8988T (cell line): ENCODE measurements around the gene ACKR3.

ENCODE experiments used
- DNase-seq: peaks from one replicate; pipeline ENCODE4 v3.0.0; 2011

The ACKR3 gene

DNA sequence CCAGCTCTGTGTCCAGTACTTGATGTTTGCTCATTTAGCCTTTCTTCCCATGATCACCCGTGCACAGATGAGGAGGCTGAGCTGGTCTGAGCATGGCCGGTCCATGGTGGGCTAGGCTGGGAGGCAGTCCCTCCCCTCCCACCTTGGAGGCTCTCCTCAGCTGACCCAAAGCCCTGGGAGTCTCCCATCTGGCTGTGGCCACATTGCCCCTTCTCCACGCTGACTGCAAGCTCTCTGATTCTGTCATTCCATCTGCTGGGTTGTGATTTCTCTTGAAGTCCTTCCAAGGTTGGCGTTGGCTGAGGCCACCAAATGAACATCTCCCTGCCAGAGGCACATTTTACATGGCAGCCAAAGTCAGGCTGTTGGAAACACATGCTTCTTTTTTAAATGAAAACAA lies 44.0 kb downstream of the ACKR3 start:
- no peak for DNase-seq

GRCh38 chr2:236614551-236614950 lies 44.9 kb downstream of the ACKR3 start:
- no peak for DNase-seq

GRCh38 chr2:236616031-236616430 lies 46.4 kb downstream of the ACKR3 start:
- DNase-seq = no peak

DNA sequence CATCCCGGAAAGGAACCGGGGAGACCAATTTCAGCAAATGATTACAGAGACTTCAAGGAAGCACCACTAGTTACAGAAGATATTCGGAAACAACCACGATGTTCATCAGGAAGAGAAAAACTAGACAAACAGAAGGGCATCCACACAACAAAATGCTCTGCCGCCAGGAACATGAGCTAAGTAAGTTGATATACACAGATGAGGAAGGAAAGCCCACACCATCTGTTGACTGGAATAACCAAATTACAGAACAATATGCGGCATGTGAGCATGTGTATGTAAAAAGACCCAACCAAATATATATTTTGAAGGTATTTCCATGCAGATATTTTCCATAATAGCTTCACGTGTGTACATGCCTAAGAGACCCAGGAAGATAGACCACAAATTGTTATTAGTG lies 47.0 kb downstream of the ACKR3 start:
- DNase-seq = no peak

GRCh38 chr2:236617221-236617737 lies 47.7 kb downstream of the ACKR3 start:
- DNase-seq = no peak

- no peak for DNase-seq
Measured at GRCh38 chr2:236617796-236618195, 48.2 kb downstream of the ACKR3 start.

DNA sequence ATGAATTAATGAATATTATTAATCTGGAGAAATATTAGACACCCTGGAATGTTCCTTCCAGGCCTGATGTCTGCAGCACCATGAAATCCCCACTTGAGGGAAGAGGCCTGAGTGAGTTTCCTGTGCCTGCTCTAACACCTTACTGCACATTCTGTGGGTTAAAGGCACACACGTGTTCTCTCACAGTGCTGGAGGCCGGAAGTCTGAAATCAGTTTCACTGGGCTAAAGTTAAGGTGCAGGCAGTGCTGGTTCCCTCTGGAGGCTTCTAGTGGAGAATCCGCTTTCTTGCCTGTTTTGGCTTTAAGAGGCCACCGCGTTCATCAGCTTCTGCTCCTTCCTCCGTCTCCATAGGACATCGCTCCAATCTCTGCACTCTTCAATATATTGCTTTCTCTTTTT lies 48.7 kb downstream of the ACKR3 start:
- DNase-seq = no peak

DNA sequence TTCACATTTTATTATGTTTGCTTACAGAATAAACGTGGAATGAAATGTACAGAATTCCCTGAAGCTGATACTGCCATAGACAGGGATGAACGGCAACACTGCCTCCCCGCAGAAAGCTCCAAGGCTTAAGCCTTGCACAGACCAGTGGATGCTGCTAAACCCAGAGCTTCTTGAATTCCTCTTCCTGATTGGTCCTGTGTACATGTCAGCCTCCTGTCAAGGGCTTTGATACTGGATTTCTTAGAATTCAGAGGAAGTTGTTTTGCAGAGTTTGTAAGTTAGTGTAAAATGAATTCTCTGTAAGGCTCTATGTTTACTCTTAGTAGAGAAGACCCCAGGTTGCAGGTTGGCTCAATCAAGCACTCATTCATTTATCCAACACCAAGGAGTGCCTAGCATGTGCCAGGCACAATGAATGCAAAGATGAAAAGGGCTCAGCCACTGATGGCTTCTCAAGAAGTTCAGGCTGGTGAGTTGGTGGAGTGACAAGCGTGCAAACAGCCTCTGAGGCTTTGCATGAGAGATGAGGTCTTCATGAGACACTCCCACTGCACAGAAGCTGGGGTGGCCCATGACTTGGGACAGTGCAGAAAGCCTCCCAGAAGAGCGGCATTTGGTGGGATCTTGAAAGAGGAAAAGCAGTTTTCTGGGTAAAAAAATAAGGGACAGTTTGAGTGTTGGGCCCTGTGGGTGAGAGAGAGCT lies 50.4 kb downstream of the ACKR3 start:
- DNase-seq = no peak

GRCh38 chr2:236621786-236622185 lies 52.2 kb downstream of the ACKR3 start:
- no peak for DNase-seq

- no peak for DNase-seq
Measured at GRCh38 chr2:236622201-236622600, 52.6 kb downstream of the ACKR3 start.

- no peak for DNase-seq
Measured at GRCh38 chr2:236622660-236623059, 53.0 kb downstream of the ACKR3 start.

- no peak for DNase-seq
Measured at GRCh38 chr2:236623816-236624215, 54.2 kb downstream of the ACKR3 start.

GRCh38 chr2:236625156-236625690 lies 55.6 kb downstream of the ACKR3 start:
- no peak for DNase-seq

GRCh38 chr2:236626391-236627150 lies 56.9 kb downstream of the ACKR3 start:
- no peak for DNase-seq

DNA sequence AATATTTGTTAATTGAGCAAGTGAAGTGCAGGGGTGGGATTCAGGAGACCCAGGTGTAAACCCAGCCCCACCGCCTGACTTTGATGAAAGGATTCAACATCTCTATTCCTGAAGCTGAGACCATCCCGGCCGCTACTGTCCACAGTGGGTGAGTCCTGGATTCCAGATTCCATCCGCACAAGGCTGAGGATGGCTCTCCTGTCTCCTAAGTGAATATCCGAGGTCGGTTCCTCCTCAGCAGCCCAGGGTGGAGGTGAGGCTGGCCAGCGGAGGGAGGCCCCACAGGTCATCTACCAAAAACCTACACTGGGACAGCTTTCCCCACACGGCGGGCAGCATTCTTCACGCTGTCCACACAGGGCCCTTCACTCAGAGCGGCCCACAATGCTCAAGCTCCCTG lies 57.6 kb downstream of the ACKR3 start:
- no peak for DNase-seq

GRCh38 chr2:236627841-236628240 lies 58.2 kb downstream of the ACKR3 start:
- no peak for DNase-seq

DNA sequence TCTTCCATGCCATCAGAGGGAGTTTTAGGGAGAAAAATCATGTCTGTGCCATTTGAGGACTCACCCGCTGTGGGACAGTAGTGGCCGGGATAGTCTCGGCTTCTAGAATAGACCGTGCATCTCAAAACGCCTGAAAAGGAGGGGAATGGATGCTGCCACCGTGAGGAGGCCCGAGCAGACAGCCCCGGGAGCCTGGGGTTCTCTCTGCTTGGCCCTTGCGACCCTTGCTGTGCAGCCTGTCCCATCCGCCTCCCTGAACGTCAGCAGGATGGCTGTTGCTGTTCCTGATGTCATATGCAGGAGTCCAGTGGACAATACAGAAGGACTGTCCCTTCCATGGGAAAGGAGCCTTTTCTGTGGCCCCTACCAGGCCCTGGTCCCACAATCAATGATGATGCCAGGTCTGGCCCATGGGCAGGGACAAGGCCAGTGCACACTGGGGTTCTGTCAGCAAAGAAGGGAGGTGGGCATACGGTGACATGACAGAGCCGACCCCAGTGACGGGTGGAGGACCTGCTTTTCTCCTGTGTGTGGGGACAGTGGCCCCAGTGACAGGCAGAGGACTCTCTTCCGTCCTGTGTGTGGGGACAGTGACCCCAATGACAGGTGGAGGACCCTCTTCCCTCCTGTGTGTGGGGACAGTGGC lies 58.8 kb downstream of the ACKR3 start:
- no peak for DNase-seq

- no peak for DNase-seq
Measured at GRCh38 chr2:236628981-236629605, 59.5 kb downstream of the ACKR3 start.

- no peak for DNase-seq
Measured at GRCh38 chr2:236629961-236630872, 60.6 kb downstream of the ACKR3 start.

GRCh38 chr2:236631281-236631855 lies 61.7 kb downstream of the ACKR3 start:
- no peak for DNase-seq

DNA sequence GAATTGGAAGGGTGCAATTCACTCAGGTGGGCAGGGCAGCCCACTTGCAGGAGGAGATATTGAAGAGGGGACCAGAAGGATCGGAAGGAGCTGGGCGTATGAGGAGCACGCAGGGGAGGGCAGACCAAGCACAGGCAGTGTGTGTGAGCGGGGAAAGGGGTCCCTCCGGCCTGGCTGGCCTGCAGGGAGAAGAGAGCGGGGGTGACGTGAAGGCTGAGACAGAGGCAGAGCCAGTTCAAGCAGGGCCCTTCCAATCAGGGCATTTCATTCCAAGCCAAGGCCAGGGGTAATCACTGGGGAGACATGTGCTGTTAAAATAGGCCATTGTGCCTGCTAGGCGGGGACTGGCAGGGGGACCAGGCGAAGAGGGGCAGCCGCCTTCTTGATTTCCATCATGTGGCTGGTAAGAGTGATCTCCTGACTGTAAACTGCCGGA lies 62.2 kb downstream of the ACKR3 start:
- no peak for DNase-seq
